HepG2 (cell line): ENCODE results near the gene ATP6V1D. TPM values are rescaled to one million over a fixed set of nuclear protein-coding genes. Genes with fewer than 3 reads are reported as not detected.

ENCODE experiments used
- ATAC-seq: fragments of 200-7000 bp; cut with Tn5 transposase; 3 replicates; pipeline ENCODE4 v1.9.1; 2020; ENCODE audit warnings: mild to moderate bottlenecking, moderate library complexity
- BruUV-seq: library from RNA; stranded (reverse); fragments of 400-500 nt; replicated peaks from 2 replicates; lab custom pipeline; 2021; lab: Mats Ljungman, UMichigan
- CTCF ChIA-PET: fragments of 300-600 bp; formaldehyde crosslinking; extraction: SDS; loops from one replicate; lab custom pipeline; 2021; ENCODE audit warnings: low total read pairs, inconsistent platforms, low intra/inter-chr PET ratio; lab: Yijun Ruan, JAX
- POLR2A ChIA-PET: fragments of 350-600 bp; sonication (Branson Sonifier 250); formaldehyde crosslinking; loops from one replicate; lab custom pipeline; 2020; ENCODE audit warnings: antibody characterized with exemption, inconsistent platforms; lab: Yijun Ruan, JAX
- DNase-seq: peaks from one replicate; pipeline ENCODE4 v3.0.0-alpha.2; 2015; ENCODE audit warnings: low spot score
- FAIRE-seq: peaks from 3 replicates; lab custom pipeline; 2011; peaks lifted over from hg19 to GRCh38; lab: Jason Lieb, UNC
- H2AFZ ChIP-seq: one replicate; pipeline ENCODE4 v1.6.1; 2011; ENCODE audit warnings: low read length, inconsistent platforms
- H3K27ac ChIP-seq: fragments of 300-600 bp; 3 replicates; pipeline ENCODE4 v1.8.0; 2011; ENCODE audit warnings: mixed run types, mild to moderate bottlenecking, mixed read lengths, low read length, inconsistent platforms; ENCODE audit not compliant: insufficient read depth; ENCODE audit errors: extremely low read length
- H3K27me3 ChIP-seq, 2 experiments: fragments of 200-600 bp in 1 of 2; 2 replicates in 1 of 2; 3 replicates in 1 of 2; pipeline versions ENCODE4 v1.6.0 to v1.8.0; 2011; ENCODE audit warnings: low read length in 2 of 2, mild to moderate bottlenecking in 2 of 2, moderate library complexity in 2 of 2, inconsistent platforms in 1 of 2; ENCODE audit not compliant: insufficient read depth in 2 of 2, control insufficient read depth in 1 of 2
- H3K36me3 ChIP-seq, 2 experiments: fragments of 200-600 bp in 1 of 2; replicated peaks in 1 of 2; 2 replicates in 1 of 2; 3 replicates in 1 of 2; pipeline versions ENCODE4 v1.5.1 to v1.8.0; 2011; ENCODE audit warnings: low read length in 2 of 2, inconsistent platforms in 1 of 2; ENCODE audit not compliant: insufficient read depth in 2 of 2, control insufficient read depth in 1 of 2
- H3K4me1 ChIP-seq: 2 replicates; pipeline ENCODE4 v1.5.1; 2012; ENCODE audit warnings: low read length, inconsistent platforms; ENCODE audit not compliant: insufficient read depth
- H3K4me2 ChIP-seq: 2 replicates; pipeline ENCODE4 v1.6.0; 2011; ENCODE audit warnings: low read depth, low read length, inconsistent platforms
- H3K4me3 ChIP-seq, 3 experiments: fragments of 200-600 bp in 1 of 3; sonication (generic), shearing (Covaris generic) in 1 of 3; replicated peaks in 1 of 3; 2 replicates each; pipeline ENCODE4 v1.5.1; 2011 to 2016; ENCODE audit warnings: low read length in 3 of 3, inconsistent platforms in 2 of 3, low read depth in 2 of 3, mild to moderate bottlenecking in 2 of 3, control low read depth in 1 of 3, mixed read lengths in 1 of 3; ENCODE audit not compliant: insufficient read depth in 1 of 3
- H3K79me2 ChIP-seq: one replicate; pipeline ENCODE4 v1.6.1; 2011; ENCODE audit warnings: low read length, inconsistent platforms; ENCODE audit not compliant: insufficient read depth
- H3K9ac ChIP-seq: 2 replicates; pipeline ENCODE4 v1.6.0; 2011; ENCODE audit warnings: mild to moderate bottlenecking, low read depth, low read length, inconsistent platforms; ENCODE audit not compliant: insufficient read depth
- H3K9me3 ChIP-seq: 2 replicates; pipeline ENCODE4 v1.5.1; 2012; ENCODE audit warnings: mild to moderate bottlenecking, low read length
- H4K20me1 ChIP-seq: 2 replicates; pipeline ENCODE4 v1.6.0; 2011; ENCODE audit warnings: inconsistent platforms, mild to moderate bottlenecking, low read length, moderate library complexity; ENCODE audit not compliant: insufficient read depth
- KDM5A ChIP-seq: fragments of 200-600 bp; sonication (generic); IDR thresholded peaks from 2 replicates; pipeline ENCODE4 v1.7.0; 2018; ENCODE audit warnings: antibody characterized with exemption, mild to moderate bottlenecking, low read length, borderline replicate concordance
- ZC3H13 ChIP-seq: sonication (generic); formaldehyde crosslinking; IDR thresholded peaks from 2 replicates; pipeline ENCODE4 v1.8.1; 2023; ENCODE audit warnings: mild to moderate bottlenecking, missing genetic modification reagents, moderate library complexity
- WGBS: methylation state at CpG from one replicate; pipeline ENCODE4 v1.1.6; 2017; ENCODE audit warnings: low lambda C conversion rate; 5-methylcytosine and 5-hydroxymethylcytosine counted together
- in situ Hi-C: cut with HindIII; loops from 2 replicates; pipeline ENCODE4 v1.10.0; 2017; ENCODE audit warnings: low pct_unique_long_range_greater_than_20kb; ENCODE audit not compliant: extremely low pct_ligation_motif_present
- intact Hi-C: fragments of 100-400 bp; cut with micrococcal nuclease; formaldehyde crosslinking; loops from one replicate; pipeline ENCODE4 v1.10.0; 2022; ENCODE audit not compliant: unreplicated experiment
- polyA plus RNA-seq, 8 experiments: library from polyadenylated mRNA; depleted of rRNA in 3 of 8; stranded (reverse) in 7 of 8; unstranded in 1 of 8; fragments of >200 nt; fragmentation: Illumina TruSeq in 4 of 8; extraction: Trizol in 4 of 8; gene quantifications; 2 replicates each; pipeline versions ENCODE4 v1.2.1 to v1.2.3, GENCODE V29; 2011 to 2016; ENCODE audit warnings: low read depth in 4 of 8, missing spikeins in 1 of 8, mixed read lengths in 1 of 8; ENCODE audit not compliant: insufficient read depth in 1 of 8
- total RNA-seq, 5 experiments: library from RNA; depleted of rRNA; stranded (reverse); fragments of >200 nt; fragmentation: Illumina TruSeq; extraction: Trizol; gene quantifications; 2 replicates each; pipeline ENCODE4 v1.2.3, GENCODE V29; 2016; ENCODE audit warnings: low read depth in 1 of 5
- TF ChIP-seq, protein P1 (sequence below), 2 experiments: sonication (generic) in 1 of 2; formaldehyde crosslinking in 1 of 2; IDR thresholded peaks; 2 replicates each; pipeline versions ENCODE4 v1.4.0 to v1.6.1; 2018 to 2020; ENCODE audit warnings: missing genetic modification reagents in 2 of 2, borderline replicate concordance in 1 of 2, low read depth in 1 of 2, mild to moderate bottlenecking in 1 of 2, missing biosample characterization in 1 of 2
- TF ChIP-seq, protein P2 (sequence below): sonication (generic); formaldehyde crosslinking; IDR thresholded peaks from 2 replicates; pipeline ENCODE4 v1.4.0; 2020; ENCODE audit warnings: mild to moderate bottlenecking, missing genetic modification reagents, borderline replicate concordance
- TF ChIP-seq, protein P3 (sequence below): sonication (generic); formaldehyde crosslinking; conservative IDR thresholded peaks from 2 replicates; pipeline ENCODE4 v1.4.0; 2020; ENCODE audit warnings: missing genetic modification reagents

The ATP6V1D gene
- total and polyA plus RNA-seq, 2 of the 13 experiments (the other 11 are each of a cell fraction or from before 2014, with no cell fraction given) = 16.8 to 53.9 TPM

DNA sequence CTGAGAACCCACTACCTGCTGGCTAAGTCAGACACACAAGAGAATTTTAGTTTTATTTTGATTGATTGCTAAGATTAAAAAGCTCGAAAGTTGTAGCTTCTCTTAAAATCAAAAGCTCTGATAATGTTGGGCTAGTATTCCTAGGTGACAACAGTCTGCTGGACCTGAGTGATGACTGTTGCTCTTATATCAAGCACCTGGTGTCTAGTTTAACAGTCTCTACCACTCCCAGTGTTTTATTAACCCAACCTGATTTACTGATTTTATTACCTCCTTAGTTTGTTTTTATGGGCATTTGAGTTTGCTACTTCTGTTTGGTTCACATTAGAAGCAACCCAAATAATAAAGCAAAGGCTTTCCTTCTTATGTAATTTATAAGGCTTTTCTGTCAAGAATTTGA lies 41.8 kb downstream of the ATP6V1D start:
- TF ChIP-seq, protein P1, sequence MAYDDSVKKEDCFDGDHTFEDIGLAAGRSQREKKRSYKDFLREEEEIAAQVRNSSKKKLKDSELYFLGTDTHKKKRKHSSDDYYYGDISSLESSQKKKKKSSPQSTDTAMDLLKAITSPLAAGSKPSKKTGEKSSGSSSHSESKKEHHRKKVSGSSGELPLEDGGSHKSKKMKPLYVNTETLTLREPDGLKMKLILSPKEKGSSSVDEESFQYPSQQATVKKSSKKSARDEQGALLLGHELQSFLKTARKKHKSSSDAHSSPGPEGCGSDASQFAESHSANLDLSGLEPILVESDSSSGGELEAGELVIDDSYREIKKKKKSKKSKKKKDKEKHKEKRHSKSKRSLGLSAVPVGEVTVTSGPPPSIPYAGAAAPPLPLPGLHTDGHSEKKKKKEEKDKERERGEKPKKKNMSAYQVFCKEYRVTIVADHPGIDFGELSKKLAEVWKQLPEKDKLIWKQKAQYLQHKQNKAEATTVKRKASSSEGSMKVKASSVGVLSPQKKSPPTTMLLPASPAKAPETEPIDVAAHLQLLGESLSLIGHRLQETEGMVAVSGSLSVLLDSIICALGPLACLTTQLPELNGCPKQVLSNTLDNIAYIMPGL (CRISPR knock-in tag; IDR thresholded peaks at IDR 0.05; ENCODE audit: borderline replicate concordance in 1 of 2, low read depth in 1 of 2) = no peak
- no peak for TF ChIP-seq ZC3H13
- TF ChIP-seq, protein P2, sequence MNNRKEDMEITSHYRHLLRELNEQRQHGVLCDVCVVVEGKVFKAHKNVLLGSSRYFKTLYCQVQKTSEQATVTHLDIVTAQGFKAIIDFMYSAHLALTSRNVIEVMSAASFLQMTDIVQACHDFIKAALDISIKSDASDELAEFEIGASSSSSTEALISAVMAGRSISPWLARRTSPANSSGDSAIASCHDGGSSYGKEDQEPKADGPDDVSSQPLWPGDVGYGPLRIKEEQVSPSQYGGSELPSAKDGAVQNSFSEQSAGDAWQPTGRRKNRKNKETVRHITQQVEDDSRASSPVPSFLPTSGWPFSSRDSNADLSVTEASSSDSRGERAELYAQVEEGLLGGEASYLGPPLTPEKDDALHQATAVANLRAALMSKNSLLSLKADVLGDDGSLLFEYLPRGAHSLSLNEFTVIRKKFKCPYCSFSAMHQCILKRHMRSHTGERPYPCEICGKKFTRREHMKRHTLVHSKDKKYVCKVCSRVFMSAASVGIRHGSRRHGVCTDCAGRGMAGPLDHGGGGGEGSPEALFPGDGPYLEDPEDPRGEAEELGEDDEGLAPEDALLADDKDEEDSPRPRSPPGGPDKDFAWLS (CRISPR knock-in tag) = no peak
- TF ChIP-seq, protein P3, sequence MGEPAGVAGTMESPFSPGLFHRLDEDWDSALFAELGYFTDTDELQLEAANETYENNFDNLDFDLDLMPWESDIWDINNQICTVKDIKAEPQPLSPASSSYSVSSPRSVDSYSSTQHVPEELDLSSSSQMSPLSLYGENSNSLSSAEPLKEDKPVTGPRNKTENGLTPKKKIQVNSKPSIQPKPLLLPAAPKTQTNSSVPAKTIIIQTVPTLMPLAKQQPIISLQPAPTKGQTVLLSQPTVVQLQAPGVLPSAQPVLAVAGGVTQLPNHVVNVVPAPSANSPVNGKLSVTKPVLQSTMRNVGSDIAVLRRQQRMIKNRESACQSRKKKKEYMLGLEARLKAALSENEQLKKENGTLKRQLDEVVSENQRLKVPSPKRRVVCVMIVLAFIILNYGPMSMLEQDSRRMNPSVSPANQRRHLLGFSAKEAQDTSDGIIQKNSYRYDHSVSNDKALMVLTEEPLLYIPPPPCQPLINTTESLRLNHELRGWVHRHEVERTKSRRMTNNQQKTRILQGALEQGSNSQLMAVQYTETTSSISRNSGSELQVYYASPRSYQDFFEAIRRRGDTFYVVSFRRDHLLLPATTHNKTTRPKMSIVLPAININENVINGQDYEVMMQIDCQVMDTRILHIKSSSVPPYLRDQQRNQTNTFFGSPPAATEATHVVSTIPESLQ = no peak
- TF ChIP-seq KDM5A = no peak
- TF ChIP-seq, all 625 proteins: peak for 0
- POLR2A ChIA-PET = no interaction called here

More for the DNA sequence above, 41.8 kb downstream of the ATP6V1D start:
- intact Hi-C loops (no loop called here), in situ Hi-C loops (no loop called here)
- Histone ChIP-seq H3K9me3 (no peaks in the 10 kb centered on the region), H3K4me3 (no peak overlapping the region), H3K79me2 (no peaks in the 10 kb centered on the region), H3K4me1 (peaks cover 8% of the 10 kb centered on the region), H3K36me3 (peaks cover 6 to 7% of the 10 kb centered on the region in 2 experiments), H3K9ac (no peak overlapping the region), H3K27ac (no peak overlapping the region), H4K20me1 (no peaks in the 10 kb centered on the region), H2AFZ (no peak overlapping the region), H3K27me3 (no peaks in the 10 kb centered on the region; a peak in 1 of 5 replicates), H3K4me2 (no peak overlapping the region)
- DNase-seq (no peak), FAIRE-seq (no peak), ATAC-seq (no peak)
- WGBS = 85% methylated on average over 1 of the region's 1 CpG
- CTCF ChIA-PET = no interaction called here
- BruUV-seq = no TSS peak
